HG02571 (cell line): ENCODE measurements around the gene LTBP3.
"Not testable (repeated sequence)": the region's sequence is repeated elsewhere in the genome, so short reads cannot be mapped to it uniquely, and the experiment has no call there.

Experiments used
- ATAC-seq: cut with Tn5 transposase; IDR thresholded peaks from one replicate; pipeline ENCODE4 v1.9.1; 2021; ENCODE audit warnings: mild to moderate bottlenecking, moderate library complexity; ENCODE audit not compliant: unreplicated experiment

Gene LTBP3

DNA sequence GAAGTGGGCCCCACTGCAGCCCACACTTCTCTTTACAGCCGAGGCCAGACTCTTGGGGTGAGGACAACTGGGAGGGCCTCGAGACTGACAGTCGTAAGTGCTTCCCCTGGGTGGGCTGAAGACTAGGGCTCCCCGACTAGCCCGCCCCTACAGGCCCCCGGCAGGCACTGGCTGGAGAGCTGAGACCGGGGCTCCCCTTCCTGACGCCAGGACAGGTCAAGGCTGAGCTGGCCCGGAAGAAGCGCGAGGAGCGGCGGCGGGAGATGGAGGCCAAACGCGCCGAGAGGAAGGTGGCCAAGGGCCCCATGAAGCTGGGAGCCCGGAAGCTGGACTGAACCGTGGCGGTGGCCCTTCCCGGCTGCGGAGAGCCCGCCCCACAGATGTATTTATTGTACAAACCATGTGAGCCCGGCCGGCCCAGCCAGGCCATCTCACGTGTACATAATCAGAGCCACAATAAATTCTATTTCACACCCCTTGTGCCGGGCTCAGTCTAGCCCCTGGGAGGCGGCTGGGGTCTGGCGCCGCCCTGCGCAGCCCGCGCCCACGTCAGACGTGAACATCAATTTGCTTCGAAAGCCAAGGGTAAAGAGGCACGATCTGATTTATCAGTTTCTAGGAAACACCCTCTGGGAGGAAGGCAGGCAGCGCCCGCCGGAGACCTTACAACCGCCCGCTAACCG, 19.8 kb downstream of the LTBP3 start:
- no peak for ATAC-seq

DNA sequence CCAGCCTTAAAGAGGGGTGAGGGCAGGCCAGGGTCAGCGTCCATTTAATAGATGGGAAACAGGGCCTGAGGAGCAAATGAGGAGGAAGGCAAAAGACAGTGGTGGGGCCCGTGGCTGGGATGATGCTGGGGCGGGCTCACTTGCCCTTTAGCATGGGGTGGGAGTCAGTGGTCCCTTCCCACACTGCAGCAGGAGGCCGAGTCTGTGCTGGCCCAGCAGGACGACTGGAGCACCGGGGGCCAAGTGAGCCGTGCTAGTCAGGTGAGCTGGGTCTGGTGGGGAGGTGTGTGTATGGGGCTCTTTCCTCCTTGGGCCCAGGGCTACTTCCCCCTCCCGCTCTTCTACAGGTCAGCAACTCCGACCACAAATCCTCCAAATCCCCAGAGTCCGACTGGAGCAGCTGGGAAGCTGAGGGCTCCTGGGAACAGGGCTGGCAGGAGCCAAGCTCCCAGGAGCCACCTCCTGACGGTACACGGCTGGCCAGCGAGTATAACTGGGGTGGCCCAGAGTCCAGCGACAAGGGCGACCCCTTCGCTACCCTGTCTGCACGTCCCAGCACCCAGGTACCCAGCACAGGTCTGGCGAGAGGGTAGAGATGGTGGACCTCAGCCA, 20.4 kb downstream of the LTBP3 start:
- ATAC-seq: no peak

DNA sequence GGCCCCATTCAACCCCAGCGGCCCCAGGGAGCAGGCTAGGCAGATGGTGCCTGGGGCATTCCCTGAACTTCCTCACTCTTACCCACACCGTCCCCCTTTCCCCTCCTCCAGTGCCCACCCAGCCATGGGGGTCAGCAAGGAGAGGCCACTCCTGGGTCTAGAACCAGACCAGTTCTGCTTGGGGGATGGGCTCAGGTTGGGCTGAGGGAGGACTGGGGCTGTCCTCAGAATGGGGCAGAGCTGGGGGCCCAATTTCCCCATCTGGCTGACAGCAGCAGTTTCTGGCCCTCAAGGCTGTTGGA, 20.9 kb downstream of the LTBP3 start:
- ATAC-seq: no peak

DNA sequence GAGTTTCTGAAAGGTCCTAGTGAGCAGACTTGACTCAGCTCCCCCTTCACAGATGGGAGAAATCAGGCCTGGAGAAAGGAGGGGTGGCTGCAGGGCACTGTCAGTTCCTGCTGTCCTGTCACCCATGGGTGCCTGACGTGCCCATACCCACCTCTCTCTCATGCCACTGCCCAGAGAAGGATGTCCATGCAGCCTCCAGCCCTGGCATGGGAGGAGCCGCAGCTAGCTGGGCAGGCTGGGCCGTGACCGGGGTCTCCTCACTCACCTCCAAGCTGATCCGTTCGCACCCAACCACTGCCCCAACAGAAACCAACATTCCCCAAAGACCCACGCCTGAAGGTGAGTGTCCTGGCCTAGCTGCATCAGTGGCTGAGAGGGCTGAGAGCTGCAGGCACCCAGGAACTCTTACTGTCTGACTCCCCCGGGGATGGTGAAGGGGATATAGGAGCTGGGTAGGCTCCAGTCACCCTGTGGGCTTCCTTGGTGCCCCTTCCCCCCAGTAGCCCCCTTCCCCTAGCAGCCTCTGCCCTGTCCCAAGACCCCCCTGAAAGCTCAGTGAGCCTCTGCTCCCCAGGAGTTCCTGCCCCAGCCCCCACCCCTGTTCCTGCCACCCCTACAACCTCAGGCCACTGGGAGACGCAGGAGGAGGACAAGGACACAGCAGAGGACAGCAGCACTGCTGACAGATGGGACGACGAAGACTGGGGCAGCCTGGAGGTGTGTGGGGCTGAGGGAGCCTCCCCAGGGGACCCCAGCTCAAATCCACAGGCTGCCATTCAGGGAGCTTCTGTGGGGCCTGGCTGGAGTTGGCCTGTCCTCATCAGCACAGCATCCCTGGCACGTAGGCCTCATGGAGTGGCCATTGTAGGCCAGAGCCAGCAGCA, 21.5 kb downstream of the LTBP3 start:
- ATAC-seq: no peak

DNA sequence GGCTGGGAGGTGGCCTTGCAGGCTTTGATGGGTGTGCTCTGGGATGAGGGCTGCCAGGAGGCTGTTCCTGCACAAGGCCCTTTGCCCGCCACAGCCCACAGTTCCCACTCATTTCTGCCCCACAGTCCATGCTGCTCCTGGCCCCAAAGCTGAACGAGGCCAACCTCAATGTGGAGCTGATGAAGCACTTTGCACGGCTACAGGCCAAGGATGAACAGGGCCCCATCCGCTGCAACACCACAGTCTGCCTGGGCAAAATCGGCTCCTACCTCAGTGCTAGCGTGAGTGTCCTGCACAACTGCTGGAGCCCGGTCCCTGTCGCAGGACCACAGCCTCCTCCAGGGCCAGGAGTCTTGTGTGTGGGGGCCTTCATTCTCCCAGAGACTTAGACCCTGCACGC, 23.1 kb downstream of the LTBP3 start:
- no peak for ATAC-seq

DNA sequence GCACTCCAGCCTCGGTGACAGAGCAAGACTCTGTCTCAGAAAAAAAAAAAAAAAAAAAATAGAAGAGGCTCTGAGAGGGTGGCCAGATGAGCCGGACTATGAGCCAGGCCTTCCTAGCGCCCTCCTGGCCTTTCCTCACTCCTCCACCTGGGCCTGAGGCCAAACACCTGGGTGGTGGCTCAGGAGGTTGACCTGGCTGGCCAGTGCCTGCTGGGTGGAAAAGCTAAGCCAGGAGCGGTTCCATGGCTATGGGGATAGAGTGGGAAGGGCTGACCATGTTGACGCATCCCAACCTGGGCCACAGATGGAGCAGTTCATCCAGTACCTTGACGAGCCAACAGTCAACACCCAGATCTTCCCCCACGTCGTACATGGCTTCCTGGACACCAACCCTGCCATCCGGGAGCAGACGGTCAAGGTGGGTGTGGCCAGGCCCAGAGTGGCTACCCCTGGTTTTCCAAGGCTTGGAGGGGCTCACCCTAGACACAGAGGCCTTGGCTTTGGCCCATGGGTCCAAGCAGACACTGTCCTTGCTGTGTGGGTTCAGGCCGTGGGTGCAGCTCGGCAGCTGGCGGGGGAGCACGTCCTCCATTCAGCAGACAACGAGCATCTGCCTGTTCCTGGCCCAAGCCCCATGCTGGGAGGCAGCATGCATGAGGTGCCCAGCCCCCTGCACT, 25.6 kb downstream of the LTBP3 start:
- no peak for ATAC-seq

DNA sequence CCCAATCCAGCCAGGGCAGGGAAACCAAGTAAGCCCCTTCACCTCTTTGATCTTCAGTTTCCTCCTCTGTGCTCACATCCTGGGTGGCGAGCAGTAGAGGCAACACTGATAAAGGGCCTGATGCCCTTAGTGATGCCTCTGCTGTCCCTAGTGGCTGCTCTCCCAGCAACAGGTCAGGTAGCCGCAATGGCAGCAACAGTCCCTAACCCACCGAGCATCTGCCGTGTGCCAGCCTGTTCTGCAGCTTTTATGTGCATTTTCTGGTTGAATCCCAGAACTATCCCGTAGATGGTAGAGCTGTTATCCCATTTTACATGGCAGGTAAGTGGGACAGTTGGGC, 28.0 kb downstream of the LTBP3 start:
- no peak for ATAC-seq

DNA sequence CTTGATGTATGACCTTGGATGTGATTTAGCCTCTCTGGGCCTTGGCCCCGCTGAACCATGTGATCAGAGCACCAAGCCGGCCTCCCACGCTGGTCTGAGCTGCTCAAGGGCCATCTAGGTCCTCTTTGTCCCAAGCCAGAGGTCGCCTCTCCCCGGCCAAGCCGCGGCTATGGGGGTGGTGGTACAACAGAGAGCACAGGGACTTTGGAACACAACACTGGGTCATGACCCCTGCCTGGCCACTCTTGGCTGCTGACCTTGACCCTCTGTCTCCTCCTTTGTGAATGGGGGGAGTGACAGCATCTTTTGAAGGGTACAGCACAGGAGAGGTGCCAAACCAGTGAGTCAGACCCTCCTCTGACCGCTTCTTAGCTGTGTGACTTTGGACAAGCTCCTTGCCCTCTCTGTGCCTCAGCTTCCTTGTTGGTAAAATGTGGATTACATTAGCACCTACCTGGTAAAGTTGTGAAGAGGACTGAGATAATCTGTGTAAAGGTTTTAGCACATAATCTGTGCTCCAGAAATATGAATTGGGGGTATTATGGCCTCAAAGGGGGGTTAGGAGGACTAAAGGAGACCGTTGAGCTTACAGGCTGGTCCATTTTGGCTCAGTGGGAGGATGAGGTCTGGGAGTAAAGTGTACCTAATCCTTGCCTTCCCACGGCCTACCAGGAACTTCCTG, 28.5 kb downstream of the LTBP3 start:
- no peak for ATAC-seq

DNA sequence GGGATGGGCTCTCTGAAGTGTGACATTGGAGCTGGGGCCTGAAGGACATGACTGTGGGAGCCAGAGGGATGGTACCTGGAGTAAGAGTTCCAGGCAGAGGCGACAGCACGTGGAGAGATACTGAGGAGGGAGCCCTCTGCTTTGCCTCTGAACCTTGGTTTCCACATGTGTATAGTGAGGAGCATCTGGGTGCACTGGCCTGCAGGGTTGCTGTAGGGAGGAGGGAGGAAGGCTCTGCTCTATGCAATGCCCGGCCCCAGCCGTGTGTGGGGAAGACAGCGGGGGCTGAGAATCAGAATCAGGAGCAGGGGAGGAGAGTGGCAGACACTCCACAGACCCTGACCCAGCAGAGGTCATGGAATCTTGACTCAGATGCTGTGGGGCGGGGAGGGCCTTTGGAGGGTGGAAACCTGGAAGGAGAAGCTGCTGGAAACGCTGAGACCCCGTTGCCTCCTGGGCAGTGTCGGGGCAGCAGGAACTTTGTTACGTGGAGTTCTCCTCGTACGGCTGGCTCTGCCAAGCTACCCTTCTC, 29.3 kb downstream of the LTBP3 start:
- ATAC-seq: no peak

DNA sequence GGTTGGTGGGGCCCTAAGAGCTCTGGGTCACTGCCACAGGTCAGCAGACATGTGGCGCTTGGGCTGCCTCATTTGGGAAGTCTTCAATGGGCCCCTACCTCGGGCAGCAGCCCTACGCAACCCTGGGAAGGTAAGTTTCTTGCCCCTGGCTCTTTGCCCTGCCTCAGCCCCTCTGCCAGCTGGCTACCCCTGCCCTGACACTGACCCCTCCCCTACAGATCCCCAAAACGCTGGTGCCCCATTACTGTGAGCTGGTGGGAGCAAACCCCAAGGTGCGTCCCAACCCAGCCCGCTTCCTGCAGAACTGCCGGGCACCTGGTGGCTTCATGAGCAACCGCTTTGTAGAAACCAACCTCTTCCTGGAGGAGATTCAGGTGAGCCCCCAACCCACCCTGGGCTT, 31.4 kb downstream of the LTBP3 start:
- no peak for ATAC-seq

DNA sequence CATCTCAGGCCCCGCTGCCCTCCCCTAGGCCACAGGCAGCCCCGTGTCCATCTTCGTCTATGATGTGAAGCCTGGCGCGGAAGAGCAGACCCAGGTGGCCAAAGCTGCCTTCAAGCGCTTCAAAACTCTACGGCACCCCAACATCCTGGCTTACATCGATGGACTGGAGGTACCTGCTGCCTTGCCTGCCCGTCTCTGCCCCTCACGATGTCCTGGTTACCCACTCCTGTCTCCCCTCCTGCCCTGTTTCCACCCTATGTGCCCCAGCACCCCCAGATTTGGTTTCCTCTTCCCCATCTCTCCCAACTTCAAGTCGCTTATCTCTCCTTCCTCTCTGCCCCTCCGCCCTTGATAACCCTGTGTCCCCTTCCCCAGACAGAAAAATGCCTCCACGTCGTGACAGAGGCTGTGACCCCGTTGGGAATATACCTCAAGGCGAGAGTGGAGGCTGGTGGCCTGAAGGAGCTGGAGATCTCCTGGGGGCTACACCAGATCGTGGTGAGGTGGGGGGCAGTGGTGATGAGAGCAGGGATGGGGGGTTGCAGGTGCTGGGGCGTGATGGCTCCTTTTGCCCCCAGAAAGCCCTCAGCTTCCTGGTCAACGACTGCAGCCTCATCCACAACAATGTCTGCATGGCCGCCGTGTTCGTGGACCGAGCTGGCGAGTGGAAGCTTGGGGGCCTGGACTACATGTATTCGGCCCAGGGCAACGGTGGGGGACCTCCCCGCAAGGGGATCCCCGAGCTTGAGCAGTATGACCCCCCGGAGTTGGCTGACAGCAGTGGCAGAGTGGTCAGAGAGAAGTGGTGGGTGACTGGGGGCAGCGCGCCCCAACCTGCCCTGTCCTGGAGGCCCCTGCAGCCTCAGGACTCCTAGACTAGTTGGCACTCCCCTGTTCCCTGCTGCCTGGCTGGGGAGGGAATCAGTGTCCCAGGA, 32.3 kb downstream of the LTBP3 start:
- ATAC-seq: no peak

DNA sequence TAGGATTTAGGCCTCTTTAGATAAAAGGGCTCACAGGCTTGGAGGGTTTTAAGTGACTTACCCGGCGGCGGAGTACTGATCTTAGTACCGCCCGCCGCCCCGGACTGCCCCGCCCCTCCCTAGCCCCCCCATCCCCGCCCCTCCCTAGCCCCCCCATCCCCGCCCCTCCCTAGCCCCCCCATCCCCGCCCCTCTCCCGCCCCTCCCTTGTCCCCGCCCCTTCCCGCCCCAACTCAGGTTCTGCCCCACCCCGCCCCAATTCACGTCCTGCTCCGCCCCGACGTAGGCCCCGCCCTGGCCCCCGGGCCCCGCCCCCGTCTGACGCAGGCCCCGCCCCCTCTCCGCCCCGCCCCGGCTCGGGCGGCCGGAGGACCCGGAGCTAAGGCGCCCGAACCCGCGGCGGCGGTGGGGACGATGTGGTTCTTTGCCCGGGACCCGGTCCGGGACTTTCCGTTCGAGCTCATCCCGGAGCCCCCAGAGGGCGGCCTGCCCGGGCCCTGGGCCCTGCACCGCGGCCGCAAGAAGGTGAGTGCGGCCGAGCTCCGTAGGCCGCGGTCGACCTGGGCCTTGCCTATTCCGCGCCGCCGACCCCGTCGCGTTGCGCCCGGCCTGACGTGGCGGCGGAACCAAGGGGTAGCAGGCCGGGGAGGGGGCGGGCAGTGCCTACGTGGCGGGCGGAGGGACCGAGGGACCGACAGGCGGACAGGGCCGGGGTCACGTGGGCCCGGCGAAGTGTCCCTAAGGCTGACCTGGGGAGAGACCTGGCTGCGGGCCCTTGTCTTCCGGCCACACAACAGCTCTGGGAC, 33.2 kb downstream of the LTBP3 start, which contains the start of gene SCYL1:
TSS of gene SCYL1 (plus strand) at position 343 of the 805 bp plus-strand sequence. CDS start at position 414, 71 bp downstream.
- no peak for ATAC-seq

DNA sequence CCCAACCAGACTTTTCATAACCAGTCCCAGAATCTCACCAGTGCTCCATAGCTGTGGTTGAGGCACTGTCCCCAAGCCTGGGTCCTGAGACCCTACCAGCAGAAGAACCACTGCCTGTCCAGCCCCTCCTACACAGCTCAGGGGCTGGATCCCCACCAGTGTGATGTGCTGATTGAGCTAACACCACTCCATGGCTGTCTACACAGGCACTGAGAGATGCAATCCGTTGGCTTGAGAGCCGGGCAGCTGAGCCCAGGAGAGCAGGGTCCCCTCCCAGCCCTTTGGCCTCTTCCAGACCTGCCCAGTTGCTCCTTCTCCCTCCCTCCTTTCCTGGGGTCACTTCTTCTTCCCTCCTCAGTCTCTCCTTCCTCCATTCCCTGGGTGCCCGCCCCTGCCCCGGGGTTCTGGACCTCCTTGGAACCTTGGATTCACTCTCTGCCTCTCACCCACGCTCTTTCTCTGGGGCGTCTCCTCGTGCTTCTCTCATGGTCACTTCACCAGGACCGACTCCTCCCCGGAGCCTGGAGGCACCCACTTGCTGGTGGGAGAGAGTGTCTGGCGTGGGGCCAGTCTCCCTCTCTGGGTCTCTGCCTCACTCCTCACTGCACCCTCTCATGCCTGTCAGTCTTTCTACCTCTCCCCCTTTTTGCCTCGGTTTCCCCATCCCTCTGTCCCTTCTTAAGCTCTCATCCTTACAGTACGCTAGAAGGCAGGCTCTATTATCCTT, 34.0 kb downstream of the LTBP3 start:
- no peak for ATAC-seq

DNA sequence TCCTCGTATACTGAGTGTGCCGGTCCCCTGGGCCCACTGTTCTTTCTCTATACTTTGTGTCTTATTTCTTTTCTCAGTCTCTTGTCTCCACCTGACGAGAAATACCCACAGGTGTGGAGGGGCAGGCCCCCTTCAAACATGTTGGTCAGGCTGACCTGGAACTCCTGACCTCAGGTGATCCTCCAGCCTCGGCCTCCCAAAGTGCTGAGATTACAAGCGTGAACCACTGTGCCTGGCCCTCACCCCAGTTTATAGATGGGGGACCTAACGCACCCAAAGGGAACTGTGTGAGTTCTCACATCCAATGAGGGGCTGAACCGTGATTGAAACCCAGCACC, 34.6 kb downstream of the LTBP3 start:
- ATAC-seq: not testable (repeated sequence)

DNA sequence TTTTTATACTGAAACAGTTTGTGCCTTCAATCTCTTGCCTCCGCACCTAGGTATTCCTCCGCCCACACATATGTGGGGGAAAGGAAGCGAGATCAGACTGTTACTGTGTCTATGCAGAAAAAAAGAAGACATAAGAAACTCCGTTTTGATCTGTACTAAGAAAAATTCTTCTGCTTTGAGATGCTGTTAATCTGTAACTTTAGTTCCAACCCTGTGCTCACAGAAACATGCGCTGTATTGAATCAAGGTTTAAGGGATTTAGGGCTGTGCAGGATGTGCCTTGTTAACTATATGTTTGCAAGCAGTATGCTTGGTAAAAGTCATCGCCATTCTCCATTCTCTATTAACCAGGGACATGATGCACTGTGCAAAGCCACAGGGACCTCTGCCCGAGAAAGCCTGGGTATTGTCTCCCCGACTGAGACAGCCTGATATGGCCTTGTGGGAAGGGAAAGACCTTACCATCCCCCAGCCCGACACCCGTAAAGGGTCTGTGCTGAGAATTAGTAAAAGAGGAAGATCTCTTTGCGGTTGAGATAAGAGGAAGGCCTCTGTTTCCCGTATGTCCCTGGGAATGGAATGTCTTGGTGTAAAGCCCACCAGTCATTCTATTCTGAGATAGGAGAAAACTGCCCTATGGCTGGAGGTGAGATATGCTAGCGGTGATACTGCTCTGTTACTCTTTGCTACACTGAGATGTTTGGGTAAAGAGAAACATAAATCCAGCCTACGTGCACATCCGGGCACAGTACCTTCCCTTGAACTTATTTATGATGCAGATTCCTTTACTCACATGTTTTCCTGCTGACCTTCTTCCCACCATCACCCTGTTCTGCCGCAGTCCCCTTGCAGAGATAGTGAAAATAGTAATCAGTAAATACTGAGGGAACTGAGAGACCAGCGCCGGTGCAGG, 35.2 kb downstream of the LTBP3 start:
- ATAC-seq: not testable (repeated sequence)

DNA sequence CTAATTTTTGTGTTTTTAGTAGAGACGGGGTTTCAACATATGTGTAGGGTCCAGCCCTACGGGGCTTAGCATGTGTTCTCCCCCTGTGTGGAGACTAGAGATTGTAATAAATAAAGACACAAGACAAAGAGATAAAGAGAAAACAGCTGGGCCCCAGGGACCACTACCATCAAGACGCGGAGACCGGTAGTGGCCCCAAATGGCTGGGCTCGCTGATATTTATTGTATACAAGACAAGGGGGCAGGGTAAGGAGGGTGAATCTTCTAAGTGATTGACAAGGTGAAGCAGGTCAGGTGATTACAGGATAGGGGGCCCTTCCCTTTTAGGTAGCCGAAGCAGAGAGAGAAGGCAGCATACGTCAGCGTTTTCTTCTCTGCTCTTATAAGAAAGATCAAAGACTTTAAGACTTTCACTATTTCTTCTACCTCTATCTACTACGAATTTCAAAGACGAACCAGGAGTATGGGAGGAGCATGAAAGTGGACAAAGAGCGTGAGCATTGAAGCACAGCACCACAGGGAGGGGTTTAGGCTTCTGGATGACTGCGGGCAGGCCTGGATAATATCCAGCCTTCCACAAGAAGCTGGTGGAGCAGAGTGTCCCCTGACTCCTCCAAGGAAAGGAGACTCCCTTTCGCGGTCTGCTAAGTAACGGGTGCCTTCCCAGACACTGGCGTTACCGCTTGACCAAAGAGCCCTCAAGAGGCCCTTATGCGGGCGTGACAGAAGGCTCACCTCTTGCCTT, 36.2 kb downstream of the LTBP3 start:
- ATAC-seq: not testable (repeated sequence)
